GM10266 (cell line): ENCODE data around the gene CNGA4.

Source experiments
- DNase-seq: peaks from one replicate; pipeline ENCODE4 v3.0.0; 2012; ENCODE audit errors: extremely low spot score
- CTCF ChIP-seq: IDR thresholded peaks from 2 replicates; pipeline ENCODE4 v1.5.1; 2012; ENCODE audit warnings: mild to moderate bottlenecking, low read depth; ENCODE audit not compliant: control insufficient read depth, insufficient read depth; ENCODE audit errors: missing control alignments

The CNGA4 gene

GRCh38 chr11:6258141-6258540 lies 19.3 kb downstream of the CNGA4 start:
- no peak for DNase-seq
- no peak for TF ChIP-seq CTCF

GRCh38 chr11:6258571-6259081 lies 19.7 kb downstream of the CNGA4 start:
- no peak for TF ChIP-seq CTCF

GRCh38 chr11:6260207-6260726 lies 21.4 kb downstream of the CNGA4 start:
- TF ChIP-seq CTCF: no peak
- DNase-seq: no peak

More at GRCh38 chr11:6258571-6259081, 19.7 kb downstream of the CNGA4 start:
- no peak for DNase-seq

GRCh38 chr11:6263662-6264061 lies 24.8 kb downstream of the CNGA4 start:
- no peak for DNase-seq
- no peak for TF ChIP-seq CTCF

GRCh38 chr11:6268820-6269219 lies 29.9 kb downstream of the CNGA4 start:
- TF ChIP-seq CTCF: no peak
- no peak for DNase-seq

- TF ChIP-seq CTCF: peak; percentile 18
- DNase-seq: no peak
Observed at GRCh38 chr11:6269994-6270393, 31.1 kb downstream of the CNGA4 start.

- no peak for TF ChIP-seq CTCF
- no peak for DNase-seq
Observed at GRCh38 chr11:6270584-6271246, 31.8 kb downstream of the CNGA4 start.
